ENCODE measurements around the gene PPP1R18. TPM values are rescaled to one million over a fixed set of nuclear protein-coding genes. Genes with fewer than 3 reads are reported as not detected.

Gene PPP1R18
- total RNA-seq, 1 donor = 56.6 TPM

DNA sequence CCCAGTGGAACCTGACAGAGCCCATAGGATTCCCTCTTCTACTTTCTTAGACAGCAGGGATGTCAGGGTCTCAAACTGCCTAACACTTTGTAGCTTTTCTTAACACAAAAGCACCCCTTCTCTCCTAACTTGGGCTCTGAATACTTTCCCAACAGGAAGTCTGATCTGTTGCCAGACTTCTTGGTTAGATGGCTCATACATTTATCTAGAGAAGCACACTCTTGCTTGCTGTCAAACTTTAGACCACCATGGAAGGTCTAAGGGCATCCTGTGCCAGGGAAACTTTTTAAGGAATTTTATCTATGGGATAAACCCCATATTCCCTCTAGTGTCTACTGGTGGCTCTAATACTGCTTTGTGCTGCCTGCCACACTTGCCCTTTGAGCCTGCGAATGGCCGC, 42.8 kb downstream of the PPP1R18 start:
- no peak for DNase-seq (ENCODE audit: low read depth)
- H3K4me3 ChIP-seq (ENCODE audit: low read depth, low read length) = no peak overlapping the region
- TF ChIP-seq, protein P1, sequence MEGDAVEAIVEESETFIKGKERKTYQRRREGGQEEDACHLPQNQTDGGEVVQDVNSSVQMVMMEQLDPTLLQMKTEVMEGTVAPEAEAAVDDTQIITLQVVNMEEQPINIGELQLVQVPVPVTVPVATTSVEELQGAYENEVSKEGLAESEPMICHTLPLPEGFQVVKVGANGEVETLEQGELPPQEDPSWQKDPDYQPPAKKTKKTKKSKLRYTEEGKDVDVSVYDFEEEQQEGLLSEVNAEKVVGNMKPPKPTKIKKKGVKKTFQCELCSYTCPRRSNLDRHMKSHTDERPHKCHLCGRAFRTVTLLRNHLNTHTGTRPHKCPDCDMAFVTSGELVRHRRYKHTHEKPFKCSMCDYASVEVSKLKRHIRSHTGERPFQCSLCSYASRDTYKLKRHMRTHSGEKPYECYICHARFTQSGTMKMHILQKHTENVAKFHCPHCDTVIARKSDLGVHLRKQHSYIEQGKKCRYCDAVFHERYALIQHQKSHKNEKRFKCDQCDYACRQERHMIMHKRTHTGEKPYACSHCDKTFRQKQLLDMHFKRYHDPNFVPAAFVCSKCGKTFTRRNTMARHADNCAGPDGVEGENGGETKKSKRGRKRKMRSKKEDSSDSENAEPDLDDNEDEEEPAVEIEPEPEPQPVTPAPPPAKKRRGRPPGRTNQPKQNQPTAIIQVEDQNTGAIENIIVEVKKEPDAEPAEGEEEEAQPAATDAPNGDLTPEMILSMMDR (IDR thresholded peaks at IDR 0.05; ENCODE audit: insufficient read depth, low read depth, low read length) = no peak

GRCh38 chr6:30641048-30641447, 45.4 kb downstream of the PPP1R18 start:
- no peak overlapping the region for H3K4me3 ChIP-seq (ENCODE audit: low read depth, low read length)
- TF ChIP-seq, protein P1 (IDR thresholded peaks at IDR 0.05; ENCODE audit: insufficient read depth, low read depth, low read length) = no peak
- DNase-seq (ENCODE audit: low read depth) = no peak

DNA sequence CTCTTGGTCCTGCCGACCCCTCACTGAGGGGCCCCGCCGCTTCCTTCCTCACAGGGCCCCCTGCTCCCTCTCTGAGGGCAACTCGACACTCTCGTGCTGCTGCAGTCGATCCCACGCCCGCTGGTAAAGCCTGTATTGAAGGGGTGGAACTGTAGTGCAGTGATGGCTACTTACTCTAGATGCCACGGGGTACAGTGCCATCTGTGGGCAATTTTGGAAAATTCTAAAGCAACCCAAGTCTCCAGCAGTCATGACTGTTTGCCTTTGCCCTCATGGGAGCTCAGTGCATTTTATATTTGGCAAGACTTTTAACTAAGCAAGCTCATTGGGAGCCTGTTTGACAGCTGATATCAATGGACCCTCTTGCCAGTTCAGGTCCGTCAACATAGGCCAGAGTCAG, 46.0 kb downstream of the PPP1R18 start:
- TF ChIP-seq, protein P1 (IDR thresholded peaks at IDR 0.05; ENCODE audit: insufficient read depth, low read depth, low read length) = no peak
- no peak overlapping the region for H3K4me3 ChIP-seq (ENCODE audit: low read depth, low read length)
- no peak for DNase-seq (ENCODE audit: low read depth)

DNA sequence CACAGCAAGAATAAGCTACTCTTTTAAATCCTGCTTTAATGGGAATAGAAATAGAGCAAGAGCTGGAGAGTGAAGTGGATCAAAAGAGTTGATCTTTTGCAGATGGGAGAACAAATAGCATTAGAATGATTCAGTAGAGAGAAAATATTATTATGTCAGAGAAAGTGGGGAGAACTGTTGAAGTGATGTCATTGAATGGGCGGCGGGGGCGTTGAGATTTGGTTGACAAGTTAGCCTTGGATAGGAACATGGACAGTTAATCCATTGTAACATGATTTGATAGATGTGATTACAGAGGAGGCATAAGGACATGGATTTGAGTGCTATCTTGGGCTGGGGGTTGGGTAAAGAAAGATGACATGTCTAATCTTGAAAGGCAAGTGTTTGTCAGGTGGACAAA, 50.6 kb downstream of the PPP1R18 start:
- TF ChIP-seq, protein P1 (IDR thresholded peaks at IDR 0.05; ENCODE audit: insufficient read depth, low read depth, low read length) = no peak
- no peak for DNase-seq (ENCODE audit: low read depth)
- H3K4me3 ChIP-seq (ENCODE audit: low read depth, low read length) = no peak overlapping the region

DNA sequence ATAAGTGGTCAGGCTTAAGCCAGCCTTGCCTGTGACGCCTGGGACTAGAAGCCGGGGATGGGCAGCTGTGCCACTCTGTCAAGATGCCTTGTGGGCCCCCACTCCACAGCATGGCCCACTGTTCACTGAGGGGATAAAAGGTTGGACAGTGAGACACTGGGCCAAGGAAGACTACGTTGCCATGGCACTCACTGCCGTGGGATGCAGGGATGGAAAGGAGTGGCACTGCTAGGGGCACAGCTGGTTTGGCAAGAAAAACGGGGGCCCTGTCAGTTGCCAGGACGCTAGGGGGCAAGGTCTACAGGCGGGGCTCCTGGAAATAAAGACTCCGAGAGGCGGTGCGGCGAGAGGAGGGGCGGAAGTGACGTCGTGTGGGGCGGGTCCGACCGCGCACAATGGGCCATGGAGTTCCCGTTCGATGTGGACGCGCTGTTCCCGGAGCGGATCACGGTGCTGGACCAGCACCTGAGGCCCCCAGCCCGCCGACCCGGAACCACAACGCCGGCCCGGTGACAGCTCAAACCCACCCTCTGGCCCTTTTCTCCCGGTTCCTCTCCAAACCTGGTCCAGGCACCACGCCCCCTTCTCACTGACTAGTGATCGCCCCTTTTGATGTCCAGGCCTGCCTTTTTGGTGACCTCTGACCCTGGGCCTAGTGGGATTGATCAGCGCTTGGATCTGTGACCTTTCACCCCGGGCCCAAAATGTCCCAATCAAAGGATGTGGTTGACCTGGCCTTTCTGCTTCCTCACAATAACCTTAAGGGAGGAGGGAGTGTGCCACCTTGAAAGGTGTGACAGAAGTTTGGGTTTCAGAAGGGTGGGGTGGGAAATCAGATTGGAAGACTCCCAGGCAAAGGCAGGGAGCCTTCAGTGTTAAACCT, 59.7 kb downstream of the PPP1R18 start, which contains the start of gene ATAT1:
TSS of gene ATAT1 (plus strand) at position 391 of the 883 bp plus-strand sequence.
- peak within 1 kb of the TSS; percentile 79 for H3K4me3 ChIP-seq (ENCODE audit: low read depth, low read length)
- TF ChIP-seq, protein P1 (IDR thresholded peaks at IDR 0.05; ENCODE audit: insufficient read depth, low read depth, low read length) = peak; percentile 41
- DNase-seq (ENCODE audit: low read depth) = peak; percentile 75

Small RNA genes lying within 50 kb of the gene (small RNA-seq; reads per million reads assigned to genes)
- not detected for gene RF00019

Other genes with a start within 250 kb of the PPP1R18 start
- 165 and 183 TPM in 2 replicates for gene HLA-E, start 197.1 kb downstream of the PPP1R18 start, total RNA-seq
- gene GNL1, start 130.2 kb downstream of the PPP1R18 start, total RNA-seq = 50.3 and 52.7 TPM in 2 replicates
- gene PRR3, start 129.3 kb downstream of the PPP1R18 start, total RNA-seq = 5.8 and 6.0 TPM in 2 replicates
- gene ABCF1, start 115.2 kb downstream of the PPP1R18 start, total RNA-seq = 30.9 and 37.6 TPM in 2 replicates
- gene PPP1R10, start 69.4 kb downstream of the PPP1R18 start, total RNA-seq = 37.7 and 70.4 TPM in 2 replicates
- gene MRPS18B, start 68.8 kb downstream of the PPP1R18 start, total RNA-seq = 79.5 and 81.2 TPM in 2 replicates
- 4.2 and 5.2 TPM in 2 replicates for gene ATAT1, start 59.8 kb downstream of the PPP1R18 start, total RNA-seq
- gene C6orf136, start 39.5 kb downstream of the PPP1R18 start, total RNA-seq = 4.8 and 9.9 TPM in 2 replicates
- gene DHX16, start 13.6 kb downstream of the PPP1R18 start, total RNA-seq = 32.0 and 32.2 TPM in 2 replicates
- 3.5 and 5.5 TPM in 2 replicates for gene NRM, start 4.3 kb upstream of the PPP1R18 start, total RNA-seq
- 3.2 and 4.7 TPM in 2 replicates for gene MDC1, start 30.6 kb upstream of the PPP1R18 start, total RNA-seq
- gene TUBB, start 33.7 kb upstream of the PPP1R18 start, total RNA-seq = 590 and 713 TPM in 2 replicates
- 107 and 119 TPM in 2 replicates for gene FLOT1, start 56.0 kb upstream of the PPP1R18 start, total RNA-seq
- gene IER3, start 57.9 kb upstream of the PPP1R18 start, total RNA-seq = 132 and 187 TPM in 2 replicates
- gene DDR1, start 197.9 kb upstream of the PPP1R18 start, total RNA-seq = 19.3 and 32.4 TPM in 2 replicates
- gene GTF2H4, start 221.6 kb upstream of the PPP1R18 start, total RNA-seq = 9.3 and 14.7 TPM in 2 replicates
- gene VARS2, start 227.6 kb upstream of the PPP1R18 start, total RNA-seq = 15.1 and 17.3 TPM in 2 replicates
- gene SFTA2, start 245.5 kb upstream of the PPP1R18 start, total RNA-seq = not detected in 2 replicates